EH (cell line): ENCODE results near the gene UFSP2.

Source experiments
- DNase-seq: peaks from one replicate; pipeline ENCODE4 v3.0.0-alpha.2; 2015; ENCODE audit warnings: low read depth

UFSP2 gene, protein sequence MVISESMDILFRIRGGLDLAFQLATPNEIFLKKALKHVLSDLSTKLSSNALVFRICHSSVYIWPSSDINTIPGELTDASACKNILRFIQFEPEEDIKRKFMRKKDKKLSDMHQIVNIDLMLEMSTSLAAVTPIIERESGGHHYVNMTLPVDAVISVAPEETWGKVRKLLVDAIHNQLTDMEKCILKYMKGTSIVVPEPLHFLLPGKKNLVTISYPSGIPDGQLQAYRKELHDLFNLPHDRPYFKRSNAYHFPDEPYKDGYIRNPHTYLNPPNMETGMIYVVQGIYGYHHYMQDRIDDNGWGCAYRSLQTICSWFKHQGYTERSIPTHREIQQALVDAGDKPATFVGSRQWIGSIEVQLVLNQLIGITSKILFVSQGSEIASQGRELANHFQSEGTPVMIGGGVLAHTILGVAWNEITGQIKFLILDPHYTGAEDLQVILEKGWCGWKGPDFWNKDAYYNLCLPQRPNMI

DNA sequence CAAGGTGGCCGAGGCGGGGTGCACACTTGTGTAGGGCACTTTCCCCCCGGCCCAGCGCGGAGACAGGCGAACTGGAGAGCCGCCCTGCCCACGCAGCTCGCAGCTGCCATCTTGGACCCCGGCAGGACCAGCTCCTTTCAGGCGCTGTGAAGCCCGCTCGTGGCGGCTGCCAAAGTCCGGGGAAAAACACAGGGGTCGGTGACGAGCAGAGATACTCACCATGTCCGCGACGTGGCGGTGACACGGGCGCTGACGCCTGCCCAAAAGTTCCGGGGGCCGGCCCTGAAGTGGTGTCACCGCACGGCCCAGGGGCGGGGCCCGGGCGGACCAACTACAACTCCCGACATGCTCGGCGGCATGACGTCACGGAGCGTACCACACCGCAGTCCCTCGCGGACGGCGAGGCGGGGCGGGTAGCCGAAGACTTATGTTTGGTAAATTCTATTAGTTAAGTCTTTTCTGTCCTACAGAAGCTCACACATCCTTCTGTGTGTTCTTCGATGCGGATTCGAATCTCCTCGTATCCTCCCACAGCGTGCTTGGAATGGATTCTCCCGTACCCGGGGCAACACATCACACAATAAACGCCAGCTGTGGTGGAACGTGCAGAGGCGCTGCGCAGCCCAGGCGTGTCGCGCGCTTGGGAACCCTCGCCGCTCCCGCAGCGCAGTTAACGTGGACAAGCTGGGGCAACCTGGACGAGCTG, at the start of gene UFSP2:
UFSP2 (minus strand) TSS at position 318 of the 706 bp plus-strand sequence; CDS start at position 222, 96 bp downstream.
- DNase-seq = peak; percentile 85

DNA sequence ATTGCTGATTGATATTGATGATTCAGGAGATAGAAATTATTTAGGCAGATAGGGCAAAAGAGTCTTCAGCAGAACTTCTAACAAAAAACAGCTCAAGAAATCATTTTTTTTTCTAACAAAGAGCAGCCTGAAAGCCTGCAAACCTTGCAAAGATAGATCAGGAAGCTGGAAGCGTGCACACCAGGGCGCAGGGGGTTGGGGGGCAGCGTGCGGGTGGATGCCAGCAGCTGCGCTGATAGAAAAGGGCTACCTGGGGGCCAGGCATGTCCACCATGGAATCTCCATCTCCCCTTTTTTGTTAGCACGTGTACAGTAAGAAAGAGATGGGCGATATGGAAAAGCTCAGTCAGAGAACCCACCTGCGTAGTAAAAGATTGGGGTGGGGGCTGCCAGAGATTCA, 47.5 kb upstream of the UFSP2 start:
- no peak for DNase-seq

DNA sequence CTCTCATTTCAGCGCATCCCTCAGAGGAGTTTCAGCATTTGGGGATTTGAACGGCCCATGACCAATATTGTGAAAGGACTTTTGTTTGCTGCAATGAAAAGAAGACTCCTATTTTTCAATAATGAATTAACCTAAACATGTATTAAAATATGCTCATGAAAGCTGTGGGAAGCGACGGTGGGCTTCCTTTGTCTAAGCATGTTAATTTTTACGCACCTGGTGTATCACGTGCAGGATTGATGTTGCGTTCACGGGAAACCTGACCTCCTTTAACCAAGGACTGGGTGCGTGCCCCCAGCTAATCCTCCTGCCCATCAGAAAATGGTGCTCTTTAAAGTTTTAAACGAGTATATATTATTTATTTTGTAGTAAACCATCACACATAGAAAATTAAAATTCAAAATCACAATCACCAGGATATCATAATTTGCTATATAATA, 46.4 kb upstream of the UFSP2 start:
- DNase-seq = no peak

DNA sequence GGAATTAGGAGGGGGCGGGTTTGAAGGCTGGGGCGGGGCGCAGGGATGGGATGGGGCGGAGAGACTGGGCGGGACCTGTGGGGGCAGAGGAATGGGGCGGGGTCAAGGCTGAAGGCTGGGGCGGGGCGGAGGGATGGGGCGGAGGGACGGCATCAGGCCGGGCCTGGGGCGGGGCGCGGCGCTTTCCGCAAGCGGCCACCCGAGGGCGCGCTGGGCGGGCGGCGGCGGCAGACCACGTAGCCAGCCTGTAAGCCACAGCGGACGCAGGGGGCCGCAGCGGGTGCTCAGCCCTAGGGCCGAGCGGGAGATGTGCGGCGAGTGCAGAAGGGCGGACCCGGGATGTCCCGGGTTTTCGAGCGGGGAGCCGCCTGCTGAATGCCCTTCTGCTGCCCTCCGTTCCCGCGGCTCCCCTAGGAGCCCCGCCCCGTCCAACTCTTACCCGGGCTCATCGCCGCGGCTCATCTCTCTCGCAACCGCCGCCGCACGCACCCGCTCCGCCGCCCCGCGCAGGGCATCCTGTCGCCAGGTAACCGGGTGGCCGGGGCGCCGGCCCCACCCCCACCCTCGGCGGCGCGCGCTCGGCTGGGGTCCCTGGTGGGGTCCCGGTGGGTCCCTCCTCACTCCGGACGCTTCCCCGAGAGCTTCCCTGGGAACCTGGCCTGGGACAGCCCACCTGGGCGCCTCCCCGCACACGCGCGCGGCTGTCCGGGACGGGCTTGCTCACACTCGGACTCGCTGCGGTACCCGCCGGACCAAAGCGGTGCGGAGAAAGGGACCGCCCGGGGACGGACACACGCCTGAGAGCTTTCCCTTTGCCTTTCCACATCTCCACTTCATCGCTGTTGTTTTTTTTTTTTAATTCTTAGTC, 45.7 kb upstream of the UFSP2 start, which contains the start of gene CCDC110:
CCDC110 (minus strand) TSS at position 499 of the 868 bp plus-strand sequence; CDS start at position 449, 50 bp downstream.
- peak; percentile 92 for DNase-seq

DNA sequence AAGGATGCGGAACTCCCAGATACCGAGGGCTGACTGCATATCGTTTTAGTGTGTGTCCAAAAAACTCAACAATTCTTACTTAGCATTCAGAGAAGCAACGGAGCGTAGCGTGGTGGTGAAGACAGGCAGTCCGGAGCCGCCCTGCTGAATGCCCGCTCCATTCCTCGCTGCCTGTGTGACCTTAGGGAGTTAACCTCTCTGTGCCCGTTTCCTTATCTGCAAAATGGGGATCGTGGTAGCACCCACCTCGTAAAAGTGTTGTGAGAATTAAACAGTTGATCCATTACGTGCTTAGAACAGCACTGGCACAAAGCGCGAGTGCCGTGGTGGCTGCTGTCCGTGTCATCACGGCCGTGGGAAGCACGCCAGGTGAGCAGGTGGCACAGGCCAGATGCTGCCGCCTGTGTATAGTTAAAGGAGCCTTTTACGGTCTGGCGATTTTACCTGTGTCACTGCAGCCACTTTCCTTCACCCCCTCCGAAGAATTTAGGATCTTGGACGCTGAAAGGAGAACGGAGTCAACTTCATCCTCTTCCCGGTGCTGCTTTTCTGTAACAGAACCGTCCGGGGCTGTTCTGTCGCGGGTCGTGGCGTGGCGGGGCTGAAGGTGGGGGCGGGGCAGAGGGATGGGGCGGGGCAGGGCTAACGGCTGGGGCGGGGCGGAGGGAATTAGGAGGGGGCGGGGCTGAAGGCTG, 44.9 kb upstream of the UFSP2 start:
- peak; percentile 30 for DNase-seq

DNA sequence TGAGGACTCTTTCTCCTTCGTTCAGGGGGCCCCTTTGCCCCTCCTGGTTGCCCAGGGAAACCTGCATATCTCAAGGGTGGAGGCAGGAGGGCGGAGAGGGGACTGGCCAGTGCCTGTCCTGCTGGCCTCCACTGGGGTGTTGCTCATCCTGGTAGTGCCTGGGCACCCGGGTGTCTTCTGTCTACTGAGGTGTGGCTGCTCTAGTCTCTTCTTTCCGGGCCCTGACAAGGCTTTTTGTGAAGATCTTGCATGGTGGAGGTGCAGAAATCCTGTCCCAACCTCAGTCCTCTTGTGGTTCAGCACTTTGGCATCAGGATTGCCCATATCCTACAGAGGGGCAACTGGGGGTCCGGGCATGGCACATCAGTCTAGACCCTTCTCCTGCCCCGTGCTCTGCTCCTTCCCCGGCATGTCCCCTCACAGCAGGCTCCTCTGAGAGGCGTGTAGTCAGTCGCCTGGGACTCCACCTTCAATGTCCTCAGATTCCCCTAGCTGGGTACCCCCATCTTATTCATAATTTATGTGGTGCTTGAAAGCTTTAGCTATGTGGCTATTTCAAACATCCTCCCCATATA, 43.9 kb upstream of the UFSP2 start:
- DNase-seq = no peak

DNA sequence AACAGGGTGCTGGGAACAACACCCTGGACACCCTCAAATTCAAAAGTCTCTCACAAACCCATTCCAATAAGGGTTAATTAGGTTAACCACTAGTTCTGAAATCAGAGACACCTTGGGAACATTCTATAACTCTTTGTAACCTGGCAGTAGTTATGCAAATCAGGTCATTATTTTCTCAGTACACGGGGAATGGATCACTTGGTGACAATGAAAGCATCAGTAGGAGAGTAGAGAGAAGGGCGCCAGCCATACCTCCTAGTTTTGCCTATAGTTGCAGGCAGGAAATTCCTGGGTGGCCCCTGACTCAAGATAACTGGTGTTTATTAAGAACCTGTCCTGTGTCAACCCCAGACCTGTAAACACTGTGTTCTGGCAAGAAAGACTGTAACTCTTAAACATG, 43.2 kb upstream of the UFSP2 start:
- DNase-seq = no peak

DNA sequence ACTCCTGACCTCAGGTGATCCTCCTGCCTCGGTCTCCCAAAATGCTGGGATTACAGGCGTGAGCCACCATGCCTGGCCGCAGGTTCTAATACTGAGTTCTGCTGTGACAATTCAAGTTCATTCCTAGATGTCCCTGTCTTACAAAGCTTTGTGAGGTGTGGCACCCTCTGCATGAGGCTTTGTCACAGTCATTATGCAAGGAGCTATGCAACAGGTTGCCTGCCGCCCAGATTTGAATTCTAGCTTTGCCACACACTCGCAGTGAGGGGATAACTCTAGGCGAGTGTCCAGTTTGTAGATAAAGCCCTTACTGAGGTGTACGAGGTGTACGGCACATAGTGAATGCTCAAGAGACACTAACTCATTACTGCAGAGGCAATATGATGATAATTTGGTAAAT, 42.2 kb upstream of the UFSP2 start:
- no peak for DNase-seq

DNA sequence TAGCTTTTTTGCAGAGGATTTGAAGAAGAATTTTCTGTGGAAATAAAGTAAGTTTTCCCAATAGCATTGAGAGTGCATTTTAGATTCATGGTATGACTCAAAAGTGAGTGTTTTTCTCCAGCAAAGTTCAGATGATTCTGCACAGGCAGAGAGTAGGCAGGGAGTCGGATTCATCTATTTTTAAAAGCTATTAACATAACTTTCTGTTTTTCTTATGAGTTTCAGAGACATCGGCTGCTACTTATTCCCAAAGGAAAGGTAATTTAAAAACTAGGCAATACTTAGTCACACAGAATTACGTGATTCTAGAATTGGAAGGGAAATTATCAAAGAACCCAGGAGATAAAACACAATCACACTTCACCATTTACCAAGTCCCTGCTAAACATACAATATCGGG, 41.3 kb upstream of the UFSP2 start:
- DNase-seq = no peak

DNA sequence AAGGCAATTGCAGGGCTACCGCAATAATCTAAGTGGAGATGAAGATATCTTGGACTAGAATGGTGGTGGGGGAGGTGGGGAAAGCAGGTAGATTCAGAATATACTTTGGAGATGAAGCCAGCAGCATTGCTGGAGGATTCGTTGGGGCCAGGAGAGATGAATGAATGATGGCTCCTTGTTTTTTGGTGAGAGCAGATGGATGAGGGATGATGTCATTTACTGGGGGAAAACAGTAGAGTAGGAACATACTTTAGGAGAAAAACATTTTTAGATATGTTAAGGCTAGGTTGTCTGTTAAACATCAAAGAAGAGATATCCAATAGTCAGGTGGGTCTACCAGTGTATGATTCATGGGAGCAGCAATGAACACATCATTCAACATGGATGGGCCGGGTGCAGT, 39.9 kb upstream of the UFSP2 start:
- no peak for DNase-seq

DNA sequence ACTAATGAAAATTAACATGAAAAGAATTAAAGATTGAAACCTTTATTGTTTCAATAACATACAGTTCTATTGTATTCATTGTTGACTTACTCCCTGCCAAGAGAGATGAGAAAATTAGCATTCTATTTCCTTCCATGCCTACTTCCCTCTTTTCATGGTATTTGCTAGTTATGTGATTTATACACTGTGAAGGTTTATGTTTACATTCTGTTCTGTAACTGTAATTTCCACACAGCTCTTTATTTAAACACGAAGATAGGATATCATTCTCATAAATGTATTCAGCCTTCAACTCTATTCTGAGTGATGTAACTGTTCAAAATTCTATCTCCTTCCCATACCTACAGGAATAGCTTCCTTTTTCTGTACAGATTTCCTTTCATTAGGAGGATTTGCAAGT, 39.1 kb upstream of the UFSP2 start:
- no peak for DNase-seq

DNA sequence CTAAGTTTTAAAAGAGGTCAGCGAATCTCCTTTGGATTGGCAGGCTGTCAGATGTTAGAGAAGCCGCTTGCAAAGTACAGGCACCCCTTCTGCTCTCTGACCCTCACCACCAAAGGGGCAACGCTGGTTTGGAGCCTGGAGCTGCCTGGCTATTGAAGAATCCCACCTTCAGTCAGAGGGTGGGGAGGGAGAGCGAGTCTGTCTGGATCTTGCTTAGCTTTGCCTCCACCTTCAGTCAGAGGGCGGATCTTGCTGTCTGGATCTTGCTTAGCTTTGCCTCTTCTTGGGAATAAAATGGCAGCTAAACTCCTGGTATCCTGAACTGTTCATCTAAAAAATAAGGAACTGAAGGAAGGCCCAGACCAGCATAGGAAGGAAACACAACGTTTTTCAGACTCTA, 38.4 kb upstream of the UFSP2 start:
- DNase-seq = no peak

DNA sequence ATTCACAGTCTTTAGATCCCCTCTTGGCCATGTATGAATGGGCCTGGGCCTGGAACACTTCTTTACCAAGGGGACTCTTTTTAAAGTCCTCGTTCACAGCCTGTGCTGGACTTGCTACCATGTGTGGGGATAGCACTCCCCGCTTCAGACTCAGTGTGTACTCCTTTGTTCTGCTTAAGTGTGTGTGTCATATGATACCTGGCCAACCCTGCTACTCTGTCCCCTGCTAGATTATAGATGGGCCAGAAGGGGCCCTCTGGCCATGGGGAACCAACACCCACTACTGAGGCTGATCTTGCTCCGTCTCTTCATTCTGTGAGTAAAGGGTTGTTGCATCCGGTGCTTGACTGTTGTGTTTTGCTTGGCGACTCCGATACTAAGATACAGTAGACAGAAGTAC, 37.8 kb upstream of the UFSP2 start:
- no peak for DNase-seq

DNA sequence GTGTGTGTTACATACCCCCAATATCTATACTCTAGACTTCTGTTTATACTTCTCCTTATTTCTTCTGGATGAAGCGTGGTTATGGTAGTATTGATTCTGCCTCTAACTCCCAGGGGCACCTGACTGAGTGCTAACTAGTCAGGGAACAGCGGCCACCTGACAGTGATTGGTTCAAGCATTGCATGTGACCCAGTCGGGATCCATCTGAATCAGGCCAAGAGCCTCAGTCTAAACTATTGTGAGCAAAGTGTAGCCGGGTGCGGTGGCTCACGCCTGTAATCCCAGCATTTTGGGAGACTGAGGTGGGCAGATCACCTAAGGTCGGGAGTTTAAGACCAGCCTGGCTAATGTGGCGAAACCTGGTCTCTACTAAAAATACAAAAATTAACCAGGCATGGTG, 35.8 kb upstream of the UFSP2 start:
- no peak for DNase-seq

DNA sequence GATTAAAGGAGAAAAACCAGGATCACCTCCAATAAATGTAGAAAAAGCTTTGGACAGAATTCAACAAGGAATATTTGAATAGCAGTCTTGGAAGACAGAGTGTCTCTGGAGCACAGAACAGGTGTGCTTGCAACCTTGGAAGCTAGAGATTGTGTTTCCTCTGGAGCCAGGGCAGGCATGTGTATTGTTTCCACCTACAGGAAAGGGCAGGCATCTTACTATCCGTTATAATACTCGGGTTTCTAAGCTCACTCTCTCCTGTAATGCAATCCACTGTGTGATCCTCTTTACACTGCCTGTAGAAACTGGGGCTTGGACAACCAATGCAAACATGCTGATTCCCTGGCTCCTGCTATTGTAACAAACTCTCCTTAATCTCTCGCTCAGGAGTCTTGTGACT, 31.4 kb upstream of the UFSP2 start:
- DNase-seq = no peak

DNA sequence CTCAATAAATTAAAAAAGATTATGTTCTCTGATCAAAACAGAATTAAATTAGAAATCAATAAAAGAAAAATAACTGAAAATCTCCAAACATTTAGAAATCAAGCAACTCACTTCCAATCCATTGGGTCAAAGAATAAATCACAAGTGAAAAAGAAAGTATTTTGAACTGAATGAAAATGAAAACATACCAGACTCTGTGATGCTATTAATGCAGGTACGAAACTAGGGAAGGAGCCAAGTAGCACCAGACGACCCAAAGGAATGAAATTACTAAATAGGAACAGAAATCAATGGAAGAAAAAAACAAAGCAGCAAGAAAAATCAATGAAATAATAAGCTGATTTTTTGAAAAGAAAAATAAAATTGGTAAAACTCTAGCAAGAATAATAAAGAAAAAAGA, 30.4 kb upstream of the UFSP2 start:
- no peak for DNase-seq

DNA sequence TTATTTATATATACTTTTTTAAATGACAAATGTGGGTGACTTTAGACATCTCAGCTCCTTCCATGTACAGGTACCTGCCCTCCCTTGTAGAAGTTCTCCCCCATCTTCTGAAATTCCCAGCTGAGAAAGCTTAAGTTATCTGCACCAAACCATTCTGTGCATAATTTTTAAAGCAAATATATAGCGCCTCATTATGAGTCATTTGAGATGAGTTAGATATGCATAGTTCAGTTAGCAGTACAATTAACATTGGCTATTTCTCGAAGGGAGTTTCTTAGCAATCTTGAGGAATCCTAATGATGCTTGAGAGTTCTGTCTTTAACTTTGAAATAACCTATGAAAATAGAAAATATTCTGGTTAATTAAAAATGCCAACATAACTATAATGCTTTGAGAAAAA, 19.4 kb upstream of the UFSP2 start:
- no peak for DNase-seq

DNA sequence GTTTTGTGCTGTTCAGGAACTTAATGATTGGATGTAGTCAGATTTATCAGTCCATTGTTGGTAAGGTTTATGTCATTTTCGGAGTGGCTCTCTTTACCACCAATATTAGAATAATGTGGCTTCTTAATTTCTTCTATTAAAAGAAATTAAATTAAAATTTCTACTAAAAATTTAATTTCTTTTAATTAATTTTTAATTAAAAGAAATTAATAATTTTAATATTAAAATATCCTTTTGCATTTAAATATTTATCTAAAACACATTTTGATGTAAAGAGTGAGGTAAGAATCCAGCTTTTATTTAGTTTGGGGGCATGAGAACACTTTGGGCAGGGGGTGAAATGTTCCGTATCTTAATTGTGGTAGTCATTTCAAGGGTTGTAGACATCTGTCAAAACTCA, 15.7 kb upstream of the UFSP2 start:
- no peak for DNase-seq

DNA sequence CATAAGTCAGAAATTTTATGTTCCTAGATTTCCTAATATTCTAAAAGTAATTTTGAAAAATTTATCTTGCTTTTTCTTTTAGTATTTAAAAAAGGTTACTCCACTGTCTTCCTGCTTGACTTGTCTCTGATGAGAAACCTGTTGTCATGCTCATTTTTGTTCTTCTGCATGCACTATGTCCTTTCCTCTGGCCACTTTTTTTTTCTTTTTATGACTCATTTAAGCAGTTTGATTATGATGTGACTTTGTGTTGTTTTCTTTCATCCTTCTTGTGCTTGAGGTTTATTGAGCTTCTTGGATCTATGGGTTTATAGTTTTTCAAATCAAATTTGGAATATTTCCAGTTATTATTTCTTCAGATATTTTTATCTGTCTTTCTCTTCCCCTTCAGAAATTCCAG, 12.0 kb upstream of the UFSP2 start:
- no peak for DNase-seq

DNA sequence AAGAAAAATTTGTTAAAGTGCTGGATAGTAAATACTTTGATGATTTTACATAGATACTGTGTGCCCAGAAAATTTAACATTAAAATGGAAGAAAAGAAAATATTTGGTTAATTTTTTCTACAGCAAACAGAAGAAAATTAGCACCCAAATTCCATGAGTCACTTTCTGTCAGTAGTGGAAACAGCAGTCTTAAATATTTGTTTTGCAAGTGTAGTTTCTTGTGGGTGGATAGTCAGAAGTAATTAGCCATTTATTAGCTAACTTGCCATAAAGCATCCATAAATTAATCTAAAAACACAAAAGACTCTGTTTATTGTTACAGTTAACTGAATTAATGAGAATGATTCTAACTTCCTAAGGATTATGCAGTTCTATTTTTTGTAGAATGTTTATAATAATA, 9.7 kb upstream of the UFSP2 start:
- DNase-seq = no peak

DNA sequence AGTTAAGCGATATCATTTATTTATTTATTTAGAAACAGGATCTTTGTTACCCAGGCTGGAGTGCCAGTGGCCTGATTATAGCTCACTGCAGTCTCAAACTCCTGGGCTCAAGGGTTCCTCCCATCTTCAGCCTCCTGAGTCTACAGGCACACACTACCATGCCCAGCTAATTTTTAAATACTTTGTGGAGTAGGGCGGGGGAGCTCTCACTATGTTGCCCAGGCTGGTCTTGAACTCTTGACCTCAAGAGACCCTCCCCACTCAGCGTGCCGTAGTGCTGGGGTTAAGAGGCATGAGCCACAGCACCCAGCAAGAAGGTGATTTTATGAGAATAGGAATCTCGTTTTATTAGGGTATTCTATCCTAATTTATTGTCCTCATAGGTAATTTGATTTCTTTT, 3.9 kb upstream of the UFSP2 start:
- no peak for DNase-seq
